Measurements from ENCODE around the gene FAXC.
"Not testable (repeated sequence)": the region's sequence is repeated elsewhere in the genome, so short reads cannot be mapped to it uniquely, and the experiment has no call there.

Gene FAXC

DNA sequence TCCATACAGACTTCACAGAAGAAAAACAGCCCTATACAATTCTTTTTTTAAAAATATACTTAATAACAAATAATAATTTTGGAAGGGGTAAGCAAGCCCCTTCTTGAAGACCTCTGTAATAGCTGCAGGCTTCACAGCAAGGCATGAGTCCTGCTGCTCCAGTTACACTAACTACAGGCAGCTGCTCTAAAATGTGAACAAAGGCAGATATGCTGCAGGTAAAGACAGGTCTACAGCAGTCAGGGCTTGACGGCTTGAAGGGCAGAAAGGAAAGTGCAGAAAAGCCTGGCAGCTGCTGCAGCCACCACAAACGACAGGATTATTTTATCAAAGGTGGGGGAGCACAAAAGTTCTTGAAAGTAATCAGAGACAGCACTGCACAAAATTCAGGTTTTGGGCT is 11.3 kb downstream of the FAXC start:
- DNase-seq: no peak

DNA sequence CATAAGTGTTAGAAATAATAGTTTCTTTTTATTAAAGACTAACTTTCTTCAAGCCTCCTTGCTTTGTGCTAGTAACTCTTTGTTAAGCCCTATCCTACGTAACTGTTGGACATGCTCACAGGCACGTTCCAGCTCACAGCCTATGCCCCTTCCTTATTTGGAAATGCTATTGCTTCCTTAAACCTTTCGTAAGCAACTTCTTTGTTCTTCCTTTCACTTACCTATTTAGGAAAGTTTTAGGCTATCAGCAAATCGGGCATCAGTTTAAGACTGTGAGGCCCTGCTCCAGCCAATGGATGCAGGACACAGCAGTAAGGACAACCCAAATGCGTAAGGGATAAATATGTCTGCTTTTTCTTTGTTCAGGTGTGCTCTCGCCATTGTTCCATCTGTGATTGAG is 14.2 kb downstream of the FAXC start:
- DNase-seq: not testable (repeated sequence)

DNA sequence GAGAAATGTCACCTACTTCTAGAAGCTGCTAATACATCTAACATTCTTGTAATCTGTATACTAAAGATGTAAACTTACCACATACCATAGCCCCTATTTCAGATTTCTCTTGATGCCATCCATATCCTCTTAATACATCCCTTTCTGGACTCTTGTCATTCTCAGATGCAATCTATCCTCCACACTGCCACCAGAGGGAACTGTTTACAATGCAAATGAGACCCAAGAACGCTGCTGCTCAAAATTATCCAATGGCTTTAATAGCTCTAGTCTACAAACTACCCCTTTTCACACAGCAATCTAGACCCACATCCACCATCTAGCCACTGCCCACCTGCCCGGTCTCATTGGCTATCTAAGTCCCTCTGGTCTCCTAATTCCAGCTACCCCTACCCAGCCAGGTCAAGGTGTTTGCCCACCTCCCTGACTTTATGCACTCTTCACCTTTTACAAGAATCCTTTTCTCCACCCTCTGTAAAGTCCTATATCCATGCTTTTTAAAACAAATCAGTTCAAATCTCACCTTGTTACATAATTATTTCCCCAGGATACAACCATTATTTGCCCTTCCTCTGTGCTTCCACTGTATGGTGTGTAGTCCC is 14.8 kb downstream of the FAXC start:
- DNase-seq: no peak

DNA sequence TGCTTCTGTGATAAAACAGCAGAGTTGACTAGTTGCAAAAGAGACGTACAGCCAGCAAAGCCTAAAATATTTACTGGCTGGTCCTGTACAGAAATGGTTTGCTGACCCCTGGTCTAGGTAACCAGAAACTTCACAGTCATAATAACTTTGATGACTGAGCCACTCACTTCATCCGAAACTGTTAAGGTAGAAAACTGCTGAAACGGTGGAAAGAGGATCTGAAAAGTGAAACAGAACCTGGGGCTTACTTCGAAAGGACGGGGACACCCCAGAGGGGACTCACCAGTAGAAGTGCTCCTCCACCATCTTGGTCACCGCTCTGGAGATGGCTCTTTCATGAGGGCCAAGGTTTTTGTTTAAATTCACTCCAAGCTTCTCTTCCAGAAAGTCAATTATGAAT is 16.4 kb downstream of the FAXC start:
- no peak for DNase-seq

DNA sequence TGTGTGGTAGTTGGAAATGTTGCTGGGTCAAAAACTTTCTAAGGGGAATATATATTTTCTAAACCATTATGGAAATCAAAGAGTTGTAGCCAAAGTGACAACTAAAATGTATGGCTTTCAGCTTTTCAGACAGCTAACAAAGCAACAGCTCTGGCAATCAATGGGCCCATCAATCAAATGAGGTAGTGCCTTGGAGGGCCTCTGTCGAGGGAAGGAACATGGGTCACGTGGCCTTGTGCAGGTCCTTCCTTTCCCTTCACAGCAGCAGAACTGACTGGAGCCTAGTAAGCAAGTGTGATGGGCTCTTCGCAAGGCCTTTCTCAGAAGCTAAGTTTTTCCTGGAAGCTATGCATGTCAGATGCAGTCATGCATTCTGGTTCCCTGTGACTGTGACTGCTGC is 17.9 kb downstream of the FAXC start:
- no peak for DNase-seq

DNA sequence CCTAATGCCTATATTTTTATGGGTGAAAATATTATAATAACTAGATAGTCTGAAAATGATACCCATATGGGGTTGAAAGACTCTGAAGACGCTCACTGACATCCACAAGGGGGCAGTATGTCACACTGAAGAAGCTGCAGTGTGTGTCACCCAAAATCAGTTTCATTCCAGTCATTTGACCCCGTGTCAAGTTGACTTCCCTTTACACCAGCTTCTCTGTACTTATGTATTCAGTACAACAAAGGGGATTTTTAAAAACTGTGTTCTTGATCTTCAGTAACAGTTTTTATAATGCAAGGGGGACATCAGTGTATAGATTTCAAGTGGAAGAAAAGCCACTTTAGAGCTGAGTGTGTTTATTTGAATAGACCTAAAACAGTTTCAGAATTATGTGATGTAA is 19.3 kb downstream of the FAXC start:
- DNase-seq: no peak

DNA sequence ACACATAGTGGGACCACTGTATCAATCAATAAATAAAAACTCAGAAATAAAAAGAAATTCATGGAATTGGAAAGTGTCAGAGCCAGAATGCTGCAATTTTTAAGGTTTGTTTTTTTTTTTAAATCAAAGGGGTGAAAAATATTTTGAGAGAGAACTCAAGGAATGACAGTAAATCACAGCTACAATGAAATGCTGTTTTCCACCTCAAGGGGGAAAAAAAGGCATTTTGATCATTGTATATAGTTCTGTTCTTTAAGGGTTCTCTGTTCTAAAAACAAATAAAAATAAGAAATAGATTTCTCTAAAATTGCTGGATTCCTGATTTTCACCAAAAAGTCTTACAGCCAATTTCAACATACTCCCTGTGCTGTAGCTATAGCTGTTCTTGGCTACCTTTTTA is 24.5 kb downstream of the FAXC start:
- no peak for DNase-seq

DNA sequence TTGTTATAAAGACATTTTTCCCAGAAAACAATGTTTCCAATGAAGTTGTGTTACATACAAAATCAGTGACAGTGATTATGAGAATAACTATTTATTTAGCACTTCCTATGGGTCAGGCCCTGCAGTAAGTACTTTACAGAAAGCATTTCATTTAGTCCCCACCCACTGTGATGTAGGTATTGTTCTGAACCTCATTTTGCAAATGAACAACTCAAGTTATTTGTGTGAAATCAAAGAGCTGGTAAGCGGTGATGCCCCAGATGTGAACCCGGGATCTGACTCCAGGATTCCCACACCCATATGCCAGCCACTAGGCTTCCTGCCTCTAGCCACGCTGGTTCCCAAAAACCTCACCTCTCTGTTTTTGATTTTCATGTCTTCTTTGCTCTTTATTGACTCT is 30.9 kb downstream of the FAXC start:
- no peak for DNase-seq

DNA sequence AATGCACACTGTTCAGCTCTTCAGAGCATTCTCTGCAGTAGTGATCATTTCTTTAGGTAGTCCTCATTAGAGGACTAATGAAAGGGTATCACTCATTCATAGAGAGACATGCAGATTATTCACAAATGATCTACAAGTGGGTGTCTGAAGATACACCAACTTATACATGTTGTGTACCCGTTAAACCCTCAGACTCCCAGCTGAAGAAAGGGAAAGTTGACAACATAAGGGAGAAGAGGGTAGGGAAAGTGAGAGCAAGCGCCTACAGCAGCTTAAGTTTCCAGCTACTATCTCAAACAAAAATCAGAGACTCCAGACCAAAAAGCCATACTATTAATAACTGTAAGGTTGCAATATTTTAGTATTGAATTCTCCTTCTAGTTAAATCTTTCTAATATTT is 37.1 kb downstream of the FAXC start:
- DNase-seq: no peak

DNA sequence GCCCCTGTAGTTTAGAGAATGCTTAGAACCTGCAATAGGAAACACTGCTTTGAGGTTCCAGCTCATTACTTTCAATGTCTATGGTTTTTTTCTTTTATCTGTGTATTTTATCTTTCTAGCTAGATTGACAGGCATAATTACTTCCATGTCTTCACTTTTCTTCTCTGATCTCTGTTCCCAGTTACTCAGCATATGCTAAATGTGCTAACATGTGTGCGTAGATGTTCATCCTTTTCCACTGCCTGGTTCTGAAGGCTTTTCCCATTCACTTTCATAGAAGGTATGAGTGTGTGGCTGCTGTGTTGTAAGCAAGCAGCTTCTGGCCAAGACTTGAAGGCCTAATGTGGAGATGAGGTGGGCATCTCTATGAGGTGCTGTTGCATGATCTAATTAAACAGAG is 38.9 kb downstream of the FAXC start:
- no peak for DNase-seq

DNA sequence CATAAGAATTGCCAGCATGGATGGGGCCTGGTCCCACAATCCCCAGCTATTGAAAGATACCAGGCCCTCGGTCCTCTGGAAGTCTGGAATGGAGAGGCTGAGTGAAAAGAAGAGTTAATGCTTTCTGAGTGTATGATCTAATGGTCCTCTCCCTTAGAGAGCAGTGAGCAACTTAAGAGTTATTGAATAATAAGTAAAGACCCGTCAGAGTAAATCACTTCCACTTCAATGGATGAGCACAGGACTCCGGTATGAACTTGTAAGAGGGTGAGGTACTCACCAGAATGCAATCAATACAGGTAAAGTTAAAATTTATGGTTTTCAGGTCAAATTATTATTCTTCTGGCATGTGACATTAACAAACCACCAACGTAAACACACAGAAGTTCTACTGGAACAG is 39.9 kb downstream of the FAXC start:
- DNase-seq: no peak

DNA sequence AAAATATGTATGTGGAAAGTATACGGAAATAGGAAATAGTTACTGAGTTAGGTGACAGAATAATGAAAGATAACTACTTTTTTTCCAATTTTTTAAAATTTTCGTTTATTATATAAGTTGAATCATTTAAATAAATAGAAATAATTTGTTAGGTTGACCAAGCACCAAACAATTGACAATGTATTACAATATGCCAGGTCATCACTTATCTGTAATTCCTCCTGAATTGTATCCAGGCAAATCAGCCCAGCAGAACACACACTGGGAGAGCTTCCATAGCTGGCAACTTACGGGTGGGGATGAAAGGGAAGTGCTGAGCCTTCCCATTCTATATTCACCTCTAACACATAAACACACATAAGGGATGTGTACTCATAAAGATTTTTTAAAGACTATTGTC is 40.7 kb downstream of the FAXC start:
- DNase-seq: no peak

DNA sequence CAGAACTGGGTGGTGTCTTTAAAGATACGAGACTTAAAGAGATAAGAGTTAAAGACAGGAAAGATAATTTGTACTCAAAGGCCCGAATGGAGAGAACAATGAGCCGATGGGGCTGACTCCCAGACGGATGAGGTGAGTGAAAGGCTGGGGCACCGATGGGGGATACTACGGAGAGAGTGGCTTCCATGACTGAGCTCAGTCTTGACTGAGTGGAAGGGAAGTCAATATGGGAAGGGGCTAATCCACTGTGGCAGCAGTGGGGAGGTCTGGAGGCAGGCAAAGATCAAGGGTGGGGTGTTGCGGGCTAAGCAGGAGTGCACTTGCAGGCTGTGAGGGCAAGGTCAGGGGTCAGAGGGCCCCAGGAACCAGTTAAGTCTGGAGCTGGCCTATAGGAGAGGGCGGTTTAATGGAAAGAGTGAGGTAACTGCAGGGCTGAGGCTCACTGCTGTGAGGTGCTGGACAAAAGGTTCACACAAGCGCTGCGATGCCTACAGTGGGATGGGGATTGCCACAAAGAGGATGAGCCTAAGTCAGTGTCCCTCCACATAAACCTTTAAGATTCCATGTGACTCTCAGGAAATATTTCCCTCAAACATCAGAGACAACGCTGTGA is 42.1 kb downstream of the FAXC start:
- DNase-seq: no peak

DNA sequence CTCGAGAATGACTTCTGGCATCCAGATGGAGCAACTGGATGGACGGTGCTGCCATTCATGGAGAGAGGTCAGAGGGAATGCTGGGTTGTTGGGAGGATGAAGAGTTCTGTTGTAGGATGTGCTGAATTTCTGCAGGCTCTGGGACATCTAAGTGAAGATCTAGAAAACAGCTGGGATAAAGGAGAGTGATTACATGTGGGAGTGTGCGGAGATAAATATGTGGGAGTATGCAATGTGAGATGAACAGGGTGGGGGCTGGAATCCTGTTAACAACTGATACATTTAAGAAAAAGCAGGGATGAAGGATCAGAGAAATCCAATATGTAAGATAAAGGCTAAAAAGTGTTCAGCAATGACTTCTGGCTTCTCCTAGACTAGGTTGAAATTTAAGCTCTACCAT is 43.1 kb downstream of the FAXC start:
- no peak for DNase-seq

DNA sequence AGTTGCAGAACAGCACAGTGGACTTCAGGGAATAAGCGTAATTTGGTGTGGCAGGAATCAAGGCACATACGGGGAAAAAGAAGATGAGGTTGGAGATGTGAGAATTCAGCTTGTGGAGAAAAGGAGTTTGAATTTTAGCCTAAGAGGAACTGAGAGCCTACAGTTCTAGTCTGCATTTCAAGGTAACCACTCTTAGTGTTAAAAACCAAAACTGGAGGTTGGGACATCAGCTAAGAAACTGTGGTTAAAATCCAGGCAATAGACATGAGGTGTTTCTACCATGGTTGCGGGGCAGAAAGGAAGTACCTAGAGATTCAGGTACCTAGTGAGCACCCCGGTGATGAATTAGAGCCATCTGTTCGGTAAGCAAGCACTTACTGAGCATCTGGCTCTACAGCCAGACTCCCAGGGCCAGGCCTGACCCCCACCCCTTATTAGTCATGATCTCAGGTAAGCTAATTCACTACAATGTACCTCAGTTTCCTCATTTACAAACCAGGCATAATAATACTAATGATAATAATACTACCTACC is 44.4 kb downstream of the FAXC start:
- no peak for DNase-seq

DNA sequence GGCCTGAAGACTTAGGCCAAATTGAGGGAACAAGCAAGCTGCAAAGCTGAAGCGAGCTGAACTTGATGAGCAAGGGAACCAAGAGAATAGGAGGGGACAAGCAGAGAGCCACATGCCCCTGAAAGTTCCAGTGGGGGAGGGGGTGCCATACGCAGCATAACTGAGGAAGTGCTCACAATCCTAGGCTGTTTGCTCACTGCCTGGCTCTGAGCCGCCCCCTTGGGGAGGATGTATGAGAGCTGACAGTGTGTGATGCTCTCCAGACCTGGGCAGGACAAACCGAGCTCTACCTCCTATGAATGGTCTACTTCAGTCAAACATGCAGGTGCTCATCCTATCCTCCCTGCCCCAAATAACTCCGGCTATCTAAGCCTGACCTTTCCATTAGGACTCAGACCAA is 52.1 kb downstream of the FAXC start:
- DNase-seq: no peak

DNA sequence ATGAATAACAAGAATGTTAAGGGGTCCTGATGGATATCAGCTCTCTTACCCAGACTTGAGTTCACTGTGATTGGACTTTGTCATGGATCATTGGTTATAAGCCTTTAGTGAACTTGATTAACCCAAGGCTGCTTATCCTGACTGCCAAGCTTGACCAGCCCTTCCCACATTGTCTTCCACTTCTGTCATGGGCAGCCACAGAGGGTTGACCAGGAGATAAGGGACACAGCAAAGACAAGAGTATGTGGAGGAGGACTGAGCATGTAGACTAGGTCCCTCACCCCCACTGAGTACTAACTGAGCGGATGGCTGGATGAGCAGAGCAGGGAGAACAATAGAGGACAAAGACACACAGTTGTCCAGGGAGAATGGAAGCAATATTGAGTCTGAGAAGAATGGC is 52.5 kb downstream of the FAXC start:
- no peak for DNase-seq

DNA sequence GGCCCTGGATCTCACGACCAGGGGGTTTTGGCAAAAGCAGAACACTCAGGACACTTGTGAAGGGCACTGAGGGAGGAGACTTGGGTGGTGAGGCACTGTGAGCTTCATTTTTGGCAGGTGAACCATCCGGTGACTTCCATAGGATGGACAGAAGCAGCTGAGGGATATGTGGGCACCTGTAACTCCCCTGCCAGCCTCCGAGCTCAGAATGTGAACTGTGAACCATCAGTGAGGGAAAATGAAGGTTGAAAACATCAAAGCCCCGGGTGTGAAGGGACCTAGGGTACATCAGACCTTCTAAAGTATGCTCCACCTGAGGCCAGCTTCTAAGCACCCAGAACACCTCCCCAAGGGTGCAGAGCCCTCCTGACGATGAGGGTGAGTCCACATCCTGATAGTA is 53.2 kb downstream of the FAXC start:
- DNase-seq: no peak

DNA sequence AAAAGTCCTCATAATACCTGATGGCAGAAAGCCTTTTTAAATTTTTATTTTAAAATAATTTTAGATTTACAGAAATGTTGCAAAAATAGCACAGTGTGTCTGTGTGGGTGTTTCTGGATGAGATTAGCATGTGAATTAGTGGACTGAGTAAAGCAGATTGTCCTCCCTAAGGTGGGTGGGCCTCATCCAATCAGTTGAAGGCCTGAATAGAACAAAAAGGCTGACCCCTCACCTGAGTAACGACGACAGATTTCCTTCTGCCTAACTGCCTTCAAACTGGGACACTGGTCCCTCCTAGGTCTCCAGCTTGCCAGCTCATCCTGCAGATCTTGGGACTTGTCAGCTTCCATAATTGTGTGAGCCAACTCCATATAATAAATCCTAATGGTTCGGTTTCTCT is 54.2 kb downstream of the FAXC start:
- no peak for DNase-seq

DNA sequence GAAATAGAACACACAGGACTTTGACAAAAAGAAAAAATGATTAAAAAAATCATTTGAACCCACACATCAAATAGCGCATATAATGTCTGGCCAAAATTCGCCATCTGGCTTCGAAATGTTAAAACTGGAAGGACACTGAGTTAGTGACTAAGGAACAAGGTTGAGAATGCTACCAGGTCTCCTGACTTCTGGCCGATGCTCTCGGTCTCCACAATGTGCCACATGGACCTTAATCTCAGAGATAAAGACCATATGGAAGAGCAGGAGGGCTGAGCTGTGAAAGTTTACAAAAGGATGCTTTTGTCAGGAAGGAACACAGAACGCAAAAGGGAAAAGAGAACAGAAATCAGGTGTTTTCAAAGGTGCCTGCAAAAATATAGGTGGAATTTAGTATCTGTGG is 54.7 kb downstream of the FAXC start:
- DNase-seq: no peak

DNA sequence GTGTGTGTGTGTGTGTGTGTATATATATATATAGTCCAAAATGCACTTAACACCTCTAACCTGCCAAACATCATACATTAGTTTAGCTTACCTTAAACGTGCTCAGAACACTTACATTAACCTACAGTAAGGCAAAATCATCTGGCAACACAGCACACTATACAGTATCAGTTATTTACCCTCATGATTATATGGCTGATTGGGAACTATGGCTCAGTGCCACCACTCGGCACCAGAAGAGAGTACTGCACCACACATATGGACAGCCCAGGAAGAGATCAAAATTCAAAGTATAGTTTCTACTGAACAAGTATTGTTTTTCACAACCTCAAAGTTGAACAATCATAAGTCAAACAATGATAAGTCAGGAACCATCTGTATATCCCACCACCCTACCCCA is 59.8 kb downstream of the FAXC start:
- DNase-seq: no peak

DNA sequence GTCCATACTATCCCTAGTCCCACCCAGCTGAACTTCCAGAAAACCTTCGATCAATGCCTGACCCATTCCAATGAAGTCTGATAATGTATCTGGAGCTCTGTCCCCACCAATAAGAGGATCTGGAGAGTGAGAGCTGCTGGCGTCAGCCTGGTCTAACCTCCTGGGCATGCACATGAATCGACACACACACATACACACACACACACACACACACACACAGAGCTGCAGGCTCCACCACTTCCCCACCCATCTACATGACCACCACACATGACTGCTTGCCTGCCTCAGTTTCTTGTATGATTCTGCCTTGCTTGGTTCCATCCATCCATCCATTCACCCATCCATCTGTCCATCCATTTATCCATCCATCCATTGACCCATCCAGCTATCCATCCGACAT is 60.8 kb downstream of the FAXC start:
- DNase-seq: no peak

DNA sequence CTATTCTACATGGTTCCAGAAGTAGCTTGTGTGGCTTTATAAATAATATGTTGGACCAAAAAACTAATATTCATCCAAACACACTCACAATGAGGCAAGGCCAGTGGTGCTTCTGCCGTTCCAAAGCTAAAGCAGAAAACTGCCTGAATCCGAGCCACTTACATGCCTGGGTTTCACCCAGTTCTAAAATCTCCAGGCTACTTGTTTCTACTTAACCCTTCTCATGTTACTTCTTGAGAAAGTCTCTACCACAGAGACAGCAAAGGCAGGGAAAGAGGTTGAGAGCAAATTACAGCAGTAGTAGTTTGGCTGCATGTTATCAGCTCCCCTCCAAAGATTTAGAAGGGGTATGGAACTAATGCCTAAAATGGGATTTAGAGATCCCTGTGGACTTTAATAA is 62.0 kb downstream of the FAXC start:
- no peak for DNase-seq

DNA sequence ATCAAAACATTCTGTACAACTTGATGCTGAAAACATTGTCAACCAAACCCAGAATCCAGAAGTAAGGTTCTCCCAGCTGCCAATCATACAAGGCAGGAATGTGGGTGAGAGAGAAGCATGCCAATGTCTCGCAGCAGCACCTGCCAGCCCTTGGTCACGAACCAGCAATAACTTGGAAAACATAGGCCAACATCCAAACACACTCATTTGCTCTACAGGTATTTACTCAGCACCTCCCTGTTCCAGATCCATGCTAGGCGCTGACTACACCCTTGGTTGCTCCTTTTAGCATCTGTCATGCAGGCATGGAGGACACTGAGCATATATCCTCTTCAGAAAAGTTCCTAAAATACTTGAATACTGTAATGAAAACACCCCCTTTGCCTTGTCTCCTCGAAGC is 63.6 kb downstream of the FAXC start:
- DNase-seq: no peak

DNA sequence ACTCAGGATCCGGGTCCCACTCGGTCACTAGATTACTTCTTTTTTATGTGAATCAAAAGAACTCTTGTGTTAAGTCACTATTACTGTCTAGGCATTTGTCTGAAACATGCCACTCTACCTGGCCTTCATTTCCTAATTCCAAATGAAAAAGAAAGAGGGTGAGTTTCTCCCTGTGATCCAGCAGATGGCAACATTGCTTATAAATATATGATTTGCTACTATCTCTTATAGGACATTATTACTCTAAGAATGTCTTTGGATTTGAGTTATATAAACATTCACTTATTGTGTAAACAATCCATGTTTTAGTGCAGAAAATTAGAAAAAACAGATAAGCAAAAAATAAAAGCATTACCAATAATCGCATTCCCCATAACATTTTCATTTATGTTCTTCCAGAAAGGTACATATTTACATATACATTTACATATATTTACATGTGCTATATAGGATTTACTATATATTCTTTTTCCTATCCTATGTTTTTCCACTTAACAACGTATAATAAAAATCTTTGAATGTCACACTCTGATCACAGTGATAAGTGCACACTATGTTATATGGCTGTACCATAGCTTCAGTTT is 66.9 kb downstream of the FAXC start:
- DNase-seq: no peak

All from right hindlimb (tissue), 1 donor.